Loucy (cell line): ENCODE data around the gene PITPNC1.

Experiments
- CTCF ChIP-seq: fragments of 200-600 bp; sonication (generic); conservative IDR thresholded peaks from 2 replicates; pipeline ENCODE4 v1.5.1; 2014; ENCODE audit warnings: mild to moderate bottlenecking, antibody characterized with exemption, low read length
- EZH2phosphoT487 ChIP-seq: fragments of 200-600 bp; IDR thresholded peaks from 2 replicates; pipeline ENCODE4 v1.6.1; 2018; ENCODE audit warnings: antibody characterized with exemption, mild to moderate bottlenecking, moderate library complexity, borderline replicate concordance

- TF ChIP-seq CTCF: no peak
- TF ChIP-seq EZH2phosphoT487: no peak
These were observed 197.7 kb downstream of the PITPNC1 start for GRCh38 chr17:67574658-67575293.
